CD14-positive monocyte (primary cell): ENCODE data around the gene KCNMA1. TPM values are rescaled to one million over a fixed set of nuclear protein-coding genes. Genes with fewer than 3 reads are reported as not detected.

Experiments
- DNase-seq, 3 donors: peaks; one replicate each; pipeline ENCODE4 v3.0.0-alpha.2; 2011 to 2022
- H2AFZ ChIP-seq: 2 replicates; pipeline ENCODE4 v1.6.0; 2012; ENCODE audit warnings: mild to moderate bottlenecking, low read depth, low read length, inconsistent platforms; ENCODE audit not compliant: insufficient read depth, poor library complexity, severe bottlenecking
- H3K27ac ChIP-seq, 2 donors: 1 replicate in 1 of 2; 2 replicates in 1 of 2; pipeline ENCODE4 v1.5.1; 2012 to 2013; ENCODE audit warnings: low read length in 2 of 2, control low read depth in 1 of 2, inconsistent platforms in 1 of 2, low read depth in 1 of 2, mild to moderate bottlenecking in 1 of 2
- H3K27me3 ChIP-seq, 2 donors: one replicate each; pipeline versions ENCODE4 v1.6.0 to v1.6.1; 2011 to 2013; ENCODE audit warnings: low read length in 2 of 2; ENCODE audit not compliant: control insufficient read depth in 2 of 2, insufficient read depth in 2 of 2
- H3K36me3 ChIP-seq, 2 donors: replicated peaks in 1 of 2; 1 replicate in 1 of 2; 2 replicates in 1 of 2; pipeline versions ENCODE4 v1.5.1 to v1.6.1; 2012 to 2013; ENCODE audit warnings: low read length in 2 of 2, control low read depth in 1 of 2, inconsistent platforms in 1 of 2, mild to moderate bottlenecking in 1 of 2; ENCODE audit not compliant: insufficient read depth in 2 of 2, control insufficient read depth in 1 of 2
- H3K4me1 ChIP-seq, 2 donors: 1 replicate in 1 of 2; 2 replicates in 1 of 2; pipeline versions ENCODE4 v1.5.1 to v1.6.1; 2012 to 2013; ENCODE audit warnings: low read length in 2 of 2, control low read depth in 1 of 2, inconsistent platforms in 1 of 2, mild to moderate bottlenecking in 1 of 2, moderate library complexity in 1 of 2; ENCODE audit not compliant: insufficient read depth in 2 of 2, control insufficient read depth in 1 of 2
- H3K4me2 ChIP-seq: replicated peaks from 2 replicates; pipeline ENCODE3; 2012; ENCODE audit warnings: low read length, moderate library complexity, mild to moderate bottlenecking; ENCODE audit not compliant: poor library complexity, severe bottlenecking; ENCODE audit errors: extremely low read depth
- H3K4me3 ChIP-seq, 3 experiments: fragments of 200-600 bp in 1 of 3; sonication (generic) in 1 of 3; replicated peaks in 1 of 3; 1 replicate in 2 of 3; 2 replicates in 1 of 3; pipeline ENCODE4 v1.5.1; 2011 to 2013; ENCODE audit warnings: low read length in 3 of 3, mild to moderate bottlenecking in 3 of 3, control low read depth in 2 of 3, low read depth in 2 of 3, inconsistent platforms in 1 of 3, moderate library complexity in 1 of 3
- H3K79me2 ChIP-seq: 2 replicates; pipeline ENCODE4 v1.6.0; 2012; ENCODE audit warnings: mild to moderate bottlenecking, control low read depth, inconsistent platforms, low read length, moderate library complexity; ENCODE audit not compliant: insufficient read depth
- H3K9ac ChIP-seq: 2 replicates; pipeline ENCODE4 v1.6.0; 2017; ENCODE audit warnings: low read length, mild to moderate bottlenecking; ENCODE audit not compliant: insufficient read depth, poor library complexity, severe bottlenecking
- H3K9me3 ChIP-seq, 2 donors: replicated peaks in 1 of 2; 1 replicate in 1 of 2; 2 replicates in 1 of 2; pipeline versions ENCODE4 v1.5.1 to v1.6.1; 2012 to 2013; ENCODE audit warnings: low read length in 2 of 2, control low read depth in 1 of 2; ENCODE audit not compliant: control insufficient read depth in 1 of 2, insufficient read depth in 1 of 2
- H4K20me1 ChIP-seq: 2 replicates; pipeline ENCODE4 v1.6.0; 2012; ENCODE audit warnings: mild to moderate bottlenecking, low read length, control low read depth, moderate library complexity; ENCODE audit not compliant: insufficient read depth
- H3K27ac Mint-ChIP-seq, 7 donors: one replicate each; pipeline ENCODE4 v1.8.0; 2020; ENCODE audit warnings: mild to moderate bottlenecking in 7 of 7, mixed read lengths in 7 of 7, moderate library complexity in 6 of 7, inconsistent platforms in 2 of 7
- H3K27me3 Mint-ChIP-seq, 3 donors: one replicate each; pipeline ENCODE4 v1.8.0; 2021 to 2022; ENCODE audit warnings: low read depth in 3 of 3, mild to moderate bottlenecking in 3 of 3, mixed read lengths in 3 of 3, moderate library complexity in 3 of 3, inconsistent platforms in 1 of 3
- H3K36me3 Mint-ChIP-seq, 2 donors: one replicate each; pipeline ENCODE4 v1.8.0; 2020; ENCODE audit warnings: mixed read lengths in 2 of 2, inconsistent platforms in 1 of 2, mild to moderate bottlenecking in 1 of 2
- H3K4me1 Mint-ChIP-seq: one replicate; pipeline ENCODE4 v1.8.0; 2020; ENCODE audit warnings: mild to moderate bottlenecking, mixed read lengths
- H3K4me3 Mint-ChIP-seq, 2 donors: one replicate each; pipeline ENCODE4 v1.8.0; 2020; ENCODE audit warnings: mild to moderate bottlenecking in 2 of 2, mixed read lengths in 2 of 2, moderate library complexity in 1 of 2
- H3K9me3 Mint-ChIP-seq, 7 donors: one replicate each; pipeline ENCODE4 v1.8.0; 2020 to 2022; ENCODE audit warnings: mixed read lengths in 7 of 7, mild to moderate bottlenecking in 6 of 7, moderate library complexity in 6 of 7, inconsistent platforms in 2 of 7
- CTCF ChIP-seq: fragments of 200-600 bp; IDR thresholded peaks from one replicate; pipeline ENCODE4 v1.8.0; 2022; ENCODE audit warnings: antibody characterized with exemption, mild to moderate bottlenecking
- WGBS: methylation state at CpG from one replicate; pipeline ENCODE4 v1.1.5; 2013; ENCODE audit warnings: missing lambda C conversion rate; ENCODE audit not compliant: insufficient coverage; 5-methylcytosine and 5-hydroxymethylcytosine counted together
- intact Hi-C, 2 donors: fragments of 100-400 bp; cut with micrococcal nuclease; formaldehyde crosslinking; loops; one replicate each; pipeline versions ENCODE4 v1.15.0 to v1.15.1; 2023
- polyA plus RNA-seq, 3 donors: library from polyadenylated mRNA; depleted of rRNA in 1 of 3; unstranded in 2 of 3; stranded (reverse) in 1 of 3; fragments of 300-500 nt in 2 of 3; fragments of >200 nt in 1 of 3; fragmentation: Illumina TruSeq in 2 of 3; gene quantifications; 1 replicate in 2 of 3; 2 replicates in 1 of 3; pipeline ENCODE4 v1.2.3, GENCODE V29; 2012 to 2021

KCNMA1 gene
- polyA plus RNA-seq, 3 donors: 0.11 to 1.0 TPM; not detected in 1

- Histone ChIP-seq H4K20me1 (no peaks in the 10 kb centered on the region), H3K9me3 (no peaks in the 10 kb centered on the region), H3K27me3 (no peaks in the 10 kb centered on the region), H2AFZ (no peak overlapping the region), H3K9ac (no peak overlapping the region), H3K4me3 (no peak overlapping the region), H3K36me3 (no peaks in the 10 kb centered on the region), H3K79me2 (no peaks in the 10 kb centered on the region), H3K27ac (no peak overlapping the region), H3K4me2 (no peak overlapping the region), H3K4me1 (peaks cover 0 to 17% of the 10 kb centered on the region in 2 donors)
- Mint-ChIP-seq H3K4me1 (peaks cover 18% of the 10 kb centered on the region), H3K9me3 (peaks cover 0 to 3% (median 0%) of the 10 kb centered on the region in 7 donors), H3K27ac (no peak overlapping the region), H3K4me3 (no peak overlapping the region), H3K27me3 (peaks cover 3 to 5% (median 5%) of the 10 kb centered on the region in 3 donors), H3K36me3 (no peaks in the 10 kb centered on the region)
- 57% methylated on average over 2 of the region's 3 CpGs for WGBS
- no peak for TF ChIP-seq CTCF
- DNase-seq: no peak
- intact Hi-C loops: no loop called here
These were observed 108.5 kb downstream of the KCNMA1 start for GRCh38 chr10:77529050-77529576.

GRCh38 chr10:77527839-77528238 is 109.8 kb downstream of the KCNMA1 start:
- H3K4me1 Mint-ChIP-seq: peaks cover 12% of the 10 kb centered on the region
- no peaks in the 10 kb centered on the region for H3K36me3 Mint-ChIP-seq
- Histone ChIP-seq H3K27me3 (no peaks in the 10 kb centered on the region), H3K4me2 (no peak overlapping the region), H3K4me1 (peaks cover 0 to 14% of the 10 kb centered on the region in 2 donors), H3K9me3 (no peaks in the 10 kb centered on the region), H3K79me2 (no peaks in the 10 kb centered on the region), H3K4me3 (no peak overlapping the region), H4K20me1 (no peaks in the 10 kb centered on the region), H3K9ac (no peak overlapping the region), H3K27ac (no peak overlapping the region), H3K36me3 (no peaks in the 10 kb centered on the region), H2AFZ (no peak overlapping the region)
- no peak for TF ChIP-seq CTCF
- no peak for DNase-seq
- H3K27me3 Mint-ChIP-seq: peaks cover 6 to 9% (median 6%) of the 10 kb centered on the region in 3 donors
- intact Hi-C loops: no loop called here
- H3K4me3 Mint-ChIP-seq: no peak overlapping the region
- peaks cover 0 to 3% (median 0%) of the 10 kb centered on the region in 7 donors for H3K9me3 Mint-ChIP-seq
- H3K27ac Mint-ChIP-seq: no peak overlapping the region
- whole genome bisulfite sequencing: no CpG with 5 or more reads among the region's 2 CpGs
